IMR-90 (cell line): ENCODE results near the gene NPAS3. TPM values are rescaled to one million over a fixed set of nuclear protein-coding genes. Genes with fewer than 3 reads are reported as not detected.

Experiments
- ATAC-seq: fragments of 200-7000 bp; cut with Tn5 transposase; 2 replicates; pipeline ENCODE4 v1.9.1; 2020; ENCODE audit warnings: low read depth, mild to moderate bottlenecking, moderate library complexity
- BruUV-seq: library from RNA; stranded (reverse); fragments of 400-500 nt; replicated peaks from 2 replicates; lab custom pipeline; 2021; lab: Mats Ljungman, UMichigan
- CTCF ChIA-PET: fragments of 300-600 bp; formaldehyde crosslinking; extraction: SDS; loops from one replicate; lab custom pipeline; 2021; ENCODE audit warnings: antibody characterized with exemption; lab: Yijun Ruan, JAX
- POLR2A ChIA-PET: fragments of 300-600 bp; sonication (Branson Sonifier 250); formaldehyde crosslinking; loops from one replicate; lab custom pipeline; 2022; ENCODE audit warnings: antibody characterized with exemption; ENCODE audit not compliant: unreplicated experiment; lab: Charles Lee
- DNase-seq: peaks from one replicate; pipeline ENCODE4 v3.0.0; 2013
- H2AFZ ChIP-seq: replicated peaks from 2 replicates; pipeline ENCODE3; 2013; ENCODE audit warnings: low read length, mild to moderate bottlenecking; ENCODE audit not compliant: poor library complexity
- H2AK5ac ChIP-seq: 2 replicates; pipeline ENCODE4 v1.6.1; 2013; ENCODE audit warnings: low read depth, low read length, inconsistent platforms
- H2AK9ac ChIP-seq: replicated peaks from 2 replicates; pipeline ENCODE3; 2013; ENCODE audit warnings: mild to moderate bottlenecking, low read depth, low read length, moderate library complexity; ENCODE audit not compliant: poor library complexity
- H2BK120ac ChIP-seq: 2 replicates; pipeline ENCODE4 v1.6.1; 2013; ENCODE audit warnings: low read depth, low read length, inconsistent platforms
- H2BK15ac ChIP-seq: 3 replicates; pipeline ENCODE4 v1.6.1; 2013; ENCODE audit warnings: low read depth, low read length, inconsistent platforms
- H2BK20ac ChIP-seq: 2 replicates; pipeline ENCODE4 v1.6.1; 2013; ENCODE audit warnings: low read depth, mild to moderate bottlenecking, inconsistent platforms, low read length, moderate library complexity
- H2BK5ac ChIP-seq: 2 replicates; pipeline ENCODE4 v1.6.1; 2013; ENCODE audit warnings: mild to moderate bottlenecking, low read depth, low read length, inconsistent platforms; ENCODE audit not compliant: poor library complexity, severe bottlenecking
- H3K14ac ChIP-seq: replicated peaks from 2 replicates; pipeline ENCODE4 v1.6.1; 2013; ENCODE audit warnings: low read depth, low read length, inconsistent platforms
- H3K18ac ChIP-seq: 2 replicates; pipeline ENCODE4 v1.6.1; 2013; ENCODE audit warnings: low read depth, low read length, control low read depth
- H3K23ac ChIP-seq: 2 replicates; pipeline ENCODE4 v1.6.1; 2013; ENCODE audit warnings: low read depth, low read length, inconsistent platforms
- H3K27ac ChIP-seq: 2 replicates; pipeline ENCODE4 v1.5.1; 2013; ENCODE audit warnings: mild to moderate bottlenecking, control low read depth, low read length; ENCODE audit not compliant: insufficient read depth
- H3K27me3 ChIP-seq: 2 replicates; pipeline ENCODE4 v1.6.1; 2013; ENCODE audit warnings: low read length; ENCODE audit not compliant: control insufficient read depth, insufficient read depth
- H3K36me3 ChIP-seq: 2 replicates; pipeline ENCODE4 v1.6.1; 2013; ENCODE audit warnings: low read length, mixed read lengths; ENCODE audit not compliant: control insufficient read depth, insufficient read depth
- H3K4ac ChIP-seq: 2 replicates; pipeline ENCODE4 v1.6.1; 2013; ENCODE audit warnings: low read depth, low read length, inconsistent platforms
- H3K4me1 ChIP-seq: 2 replicates; pipeline ENCODE4 v1.6.1; 2013; ENCODE audit warnings: low read length, mixed read lengths; ENCODE audit not compliant: control insufficient read depth, insufficient read depth
- H3K4me2 ChIP-seq: 2 replicates; pipeline ENCODE4 v1.6.1; 2013; ENCODE audit warnings: low read depth, mild to moderate bottlenecking, control low read depth, low read length, moderate library complexity
- H3K4me3 ChIP-seq: 2 replicates; pipeline ENCODE4 v1.5.1; 2013; ENCODE audit warnings: low read depth, mild to moderate bottlenecking, control low read depth, low read length, moderate library complexity; ENCODE audit not compliant: insufficient read depth
- H3K56ac ChIP-seq: 2 replicates; pipeline ENCODE4 v1.6.1; 2013; ENCODE audit warnings: low read length, inconsistent platforms; ENCODE audit not compliant: insufficient read depth; ENCODE audit errors: extremely low read depth
- H3K79me1 ChIP-seq, 2 experiments: 2 replicates each; pipeline ENCODE4 v1.6.1; 2013; ENCODE audit warnings: low read length in 2 of 2, inconsistent platforms in 1 of 2, low read depth in 1 of 2
- H3K9ac ChIP-seq: 2 replicates; pipeline ENCODE4 v1.6.1; 2013; ENCODE audit warnings: low read depth, low read length, control low read depth
- H3K9me1 ChIP-seq: 2 replicates; pipeline ENCODE4 v1.6.1; 2013; ENCODE audit warnings: low read length, inconsistent platforms; ENCODE audit not compliant: insufficient read depth
- H3K9me3 ChIP-seq: 2 replicates; pipeline ENCODE4 v1.6.1; 2013; ENCODE audit warnings: low read length; ENCODE audit not compliant: control insufficient read depth, insufficient read depth
- H4K20me1 ChIP-seq: 2 replicates; pipeline ENCODE4 v1.6.1; 2013; ENCODE audit warnings: low read length, inconsistent platforms; ENCODE audit not compliant: insufficient read depth
- H4K5ac ChIP-seq: 2 replicates; pipeline ENCODE4 v1.6.1; 2013; ENCODE audit warnings: mild to moderate bottlenecking, low read depth, low read length, control low read depth
- H4K8ac ChIP-seq, 2 experiments: 2 replicates each; pipeline ENCODE4 v1.6.1; 2013; ENCODE audit warnings: low read depth in 2 of 2, low read length in 2 of 2, control low read depth in 1 of 2, inconsistent platforms in 1 of 2
- H4K91ac ChIP-seq: 2 replicates; pipeline ENCODE4 v1.6.1; 2013; ENCODE audit warnings: low read depth, low read length, inconsistent platforms; ENCODE audit not compliant: insufficient read depth
- CEBPB ChIP-seq: IDR thresholded peaks from 2 replicates; pipeline ENCODE4 v1.6.1; 2012; ENCODE audit warnings: low read depth, low read length, improper control_type of control experiment
- ELK1 ChIP-seq: fragments of 150-350 bp; IDR thresholded peaks from 2 replicates; pipeline ENCODE4 v1.6.1; 2016; ENCODE audit warnings: low read depth, mild to moderate bottlenecking, low read length, moderate library complexity, borderline replicate concordance
- FOS ChIP-seq: fragments of 150-350 bp; IDR thresholded peaks from 2 replicates; pipeline ENCODE4 v1.6.1; 2016; ENCODE audit warnings: low read depth, low read length
- MAZ ChIP-seq: IDR thresholded peaks from 2 replicates; pipeline ENCODE4 v1.6.1; 2012; ENCODE audit warnings: low read depth, mild to moderate bottlenecking, low read length, improper control_type of control experiment, moderate library complexity, borderline replicate concordance
- MXI1 ChIP-seq: IDR thresholded peaks from 2 replicates; pipeline ENCODE4 v1.6.1; 2012; ENCODE audit warnings: low read depth, mild to moderate bottlenecking, low read length, moderate library complexity, borderline replicate concordance
- NFE2L2 ChIP-seq: fragments of 150-350 bp; IDR thresholded peaks from 2 replicates; pipeline ENCODE4 v1.6.1; 2016; ENCODE audit warnings: low read depth, mild to moderate bottlenecking, low read length
- POLR2A ChIP-seq: IDR thresholded peaks from 2 replicates; pipeline ENCODE4 v1.6.1; 2012; ENCODE audit warnings: mild to moderate bottlenecking, low read depth, low read length
- RCOR1 ChIP-seq: IDR thresholded peaks from 2 replicates; pipeline ENCODE4 v1.6.1; 2012; ENCODE audit warnings: mild to moderate bottlenecking, low read length, improper control_type of control experiment; ENCODE audit not compliant: insufficient replicate concordance
- RFX5 ChIP-seq: IDR thresholded peaks from 2 replicates; pipeline ENCODE4 v1.8.0; 2012; ENCODE audit warnings: low read depth, mild to moderate bottlenecking, low read length, moderate library complexity
- SMC3 ChIP-seq: fragments of 150-350 bp; IDR thresholded peaks from 2 replicates; pipeline ENCODE4 v1.6.1; 2016; ENCODE audit warnings: low read depth, mild to moderate bottlenecking, antibody characterized with exemption, low read length, moderate library complexity
- USF2 ChIP-seq: fragments of 150-350 bp; IDR thresholded peaks from 2 replicates; pipeline ENCODE4 v1.6.1; 2017; ENCODE audit warnings: mild to moderate bottlenecking, antibody characterized with exemption, low read length, low read depth
- WGBS, 2 experiments: methylation state at CpG; one replicate each; pipeline versions ENCODE4 v1.1.5 to v1.1.7; 2013; ENCODE audit warnings: missing lambda C conversion rate in 2 of 2; ENCODE audit not compliant: insufficient read length in 1 of 2; ENCODE audit errors: extremely low coverage in 2 of 2; 5-methylcytosine and 5-hydroxymethylcytosine counted together
- dilution Hi-C: fragments of 300-500 bp; cut with HindIII; formaldehyde crosslinking; loops from one replicate; pipeline ENCODE4 v1.14.3; 2018; ENCODE audit warnings: low sequenced_read_pairs; ENCODE audit not compliant: unreplicated experiment
- in situ Hi-C: fragments of 300-500 bp; cut with MboI; formaldehyde crosslinking; loops from 3 replicates; pipeline ENCODE4 v1.14.3; 2019; ENCODE audit warnings: low sequenced_read_pairs, inconsistent platforms, mixed read lengths
- intact Hi-C: fragments of 100-400 bp; cut with micrococcal nuclease; formaldehyde crosslinking; loops from 2 replicates; pipeline ENCODE4 v1.10.0; 2022
- polyA plus RNA-seq, 3 experiments: library from polyadenylated mRNA; depleted of rRNA; stranded (reverse); fragments of >200 nt; gene quantifications; 2 replicates each; pipeline ENCODE4 v1.2.3, GENCODE V29; 2012; ENCODE audit warnings: low replicate concordance in 1 of 3
- total RNA-seq: library from RNA; depleted of rRNA; stranded (reverse); fragments of >200 nt; gene quantifications from 2 replicates; pipeline ENCODE4 v1.2.3, GENCODE V29; 2012

The NPAS3 gene
- total and polyA plus RNA-seq, 2 of the 4 experiments (the other 2 are of a cell fraction): not detected

- Histone ChIP-seq H4K8ac (no peak overlapping the region), H3K79me1 (no peaks in the 10 kb centered on the region), H4K5ac (no peak overlapping the region), H3K14ac (no peak overlapping the region), H3K27me3 (no peaks in the 10 kb centered on the region), H2BK15ac (no peak overlapping the region), H3K56ac (no peak overlapping the region), H3K27ac (no peak overlapping the region), H3K9me1 (no peaks in the 10 kb centered on the region), H3K4ac (no peak overlapping the region), H2AK5ac (no peak overlapping the region), H3K4me3 (no peak overlapping the region), H3K4me1 (no peaks in the 10 kb centered on the region), H3K9ac (no peak overlapping the region), H3K9me3 (no peaks in the 10 kb centered on the region), H2BK5ac (no peak overlapping the region), H3K4me2 (no peak overlapping the region), H3K18ac (no peak overlapping the region), H2BK20ac (no peak overlapping the region), H3K23ac (no peak overlapping the region), H4K20me1 (no peaks in the 10 kb centered on the region), H4K91ac (no peak overlapping the region), H2BK120ac (no peak overlapping the region), H3K36me3 (no peaks in the 10 kb centered on the region), H2AK9ac (no peak overlapping the region), H2AFZ (no peak overlapping the region)
- CTCF ChIA-PET: no interaction called here
- intact Hi-C loops: no loop called here
- POLR2A ChIA-PET: no interaction called here
- dilution Hi-C loops: no loop called here
- TF ChIP-seq MAZ: no peak
- no peak for TF ChIP-seq NFE2L2
- no peak for TF ChIP-seq MXI1
- no peak for TF ChIP-seq SMC3
- TF ChIP-seq RCOR1: no peak
- TF ChIP-seq ELK1: no peak
- TF ChIP-seq CEBPB: no peak
- TF ChIP-seq RFX5: no peak
- no peak for TF ChIP-seq POLR2A
- TF ChIP-seq USF2: no peak
- TF ChIP-seq FOS: no peak
- DNase-seq: no peak
- WGBS, 2 experiments: no CpG with 5 or more reads among the region's 3 CpGs
- no peak for ATAC-seq
- in situ Hi-C loops: no loop called here
- no TSS peak for BruUV-seq
Observed at GRCh38 chr14:32913725-32914124, 25.0 kb upstream of the NPAS3 start.
